H1 (cell line): Measurements from ENCODE around the gene PPP1CA. TPM values are rescaled to one million over a fixed set of nuclear protein-coding genes. Genes with fewer than 3 reads are reported as not detected.

Source experiments
- CTCF ChIA-PET: fragments of 300-600 bp; sonication (Branson Sonifier 250); formaldehyde crosslinking; loops from one replicate; lab custom pipeline; 2021; ENCODE audit not compliant: partially characterized antibody; lab: Charles Lee
- POLR2A ChIA-PET: fragments of 300-600 bp; sonication (Branson Sonifier 250); formaldehyde crosslinking; loops from one replicate; lab custom pipeline; 2021; ENCODE audit warnings: inconsistent platforms; ENCODE audit not compliant: partially characterized antibody; lab: Charles Lee
- DNase-seq, 2 experiments: peaks; one replicate each; pipeline versions ENCODE4 v3.0.0 to v3.0.0-alpha.2; 2010 to 2022; ENCODE audit warnings: low spot score in 2 of 2, low read depth in 1 of 2, mixed read lengths in 1 of 2
- FAIRE-seq: peaks from 2 replicates; lab custom pipeline; 2011; peaks lifted over from hg19 to GRCh38; lab: Jason Lieb, UNC
- H2AFZ ChIP-seq: 2 replicates; pipeline ENCODE4 v1.8.1; 2012; ENCODE audit warnings: low read length, inconsistent platforms
- H2AK5ac ChIP-seq: 2 replicates; pipeline ENCODE4 v1.6.1; 2013; ENCODE audit warnings: low read depth, low read length
- H2BK120ac ChIP-seq: replicated peaks from 2 replicates; pipeline ENCODE3; 2013; ENCODE audit warnings: low read depth, low read length, inconsistent platforms
- H2BK12ac ChIP-seq: 2 replicates; pipeline ENCODE4 v1.6.1; 2013; ENCODE audit warnings: low read depth, low read length
- H2BK15ac ChIP-seq: 2 replicates; pipeline ENCODE4 v1.6.1; 2013; ENCODE audit warnings: low read length
- H2BK20ac ChIP-seq: 2 replicates; pipeline ENCODE4 v1.6.1; 2013; ENCODE audit warnings: low read length
- H2BK5ac ChIP-seq: 2 replicates; pipeline ENCODE4 v1.6.1; 2013; ENCODE audit warnings: low read depth, low read length
- H3K14ac ChIP-seq: 2 replicates; pipeline ENCODE4 v1.6.1; 2013; ENCODE audit warnings: inconsistent platforms; ENCODE audit not compliant: insufficient read length
- H3K18ac ChIP-seq: 2 replicates; pipeline ENCODE4 v1.6.1; 2013; ENCODE audit warnings: low read length; ENCODE audit errors: extremely low read depth
- H3K23ac ChIP-seq: 2 replicates; pipeline ENCODE4 v1.6.1; 2013; ENCODE audit warnings: inconsistent platforms; ENCODE audit not compliant: insufficient read length
- H3K23me2 ChIP-seq: 2 replicates; pipeline ENCODE4 v1.6.1; 2013; ENCODE audit warnings: low read depth, low read length
- H3K27ac ChIP-seq: 2 replicates; pipeline ENCODE4 v1.6.1; 2011; ENCODE audit warnings: low read depth, low read length, inconsistent platforms
- H3K27me3 ChIP-seq, 4 experiments: replicated peaks in 1 of 4; 1 replicate in 1 of 4; 2 replicates in 3 of 4; pipeline versions ENCODE4 v1.6.1 to v1.8.1; 2011 to 2013; ENCODE audit warnings: low read length in 3 of 4, mild to moderate bottlenecking in 3 of 4, inconsistent platforms in 2 of 4, mixed read lengths in 2 of 4, moderate library complexity in 1 of 4; ENCODE audit not compliant: control insufficient read depth in 3 of 4, insufficient read depth in 3 of 4; ENCODE audit errors: extremely low read depth in 1 of 4
- H3K36me3 ChIP-seq, 4 experiments: 2 replicates each; pipeline versions ENCODE4 v1.6.1 to v1.8.1; 2011 to 2013; ENCODE audit warnings: mild to moderate bottlenecking in 4 of 4, low read length in 3 of 4, moderate library complexity in 2 of 4, control low read depth in 1 of 4, inconsistent platforms in 1 of 4; ENCODE audit not compliant: insufficient read depth in 4 of 4, control insufficient read depth in 2 of 4
- H3K4ac ChIP-seq: replicated peaks from 2 replicates; pipeline ENCODE3; 2013; ENCODE audit warnings: low read length, low read depth, mixed read lengths, inconsistent platforms; ENCODE audit not compliant: insufficient read length
- H3K4me1 ChIP-seq, 4 experiments: replicated peaks in 1 of 4; 1 replicate in 1 of 4; 2 replicates in 3 of 4; pipeline versions ENCODE4 v1.6.1 to v1.8.1; 2011 to 2013; ENCODE audit warnings: low read length in 3 of 4, inconsistent platforms in 2 of 4, mixed read lengths in 1 of 4; ENCODE audit not compliant: insufficient read depth in 4 of 4, control insufficient read depth in 3 of 4
- H3K4me2 ChIP-seq, 2 experiments: 2 replicates each; pipeline versions ENCODE4 v1.6.1 to v1.8.1; 2011 to 2013; ENCODE audit warnings: low read depth in 2 of 2, low read length in 2 of 2, control low read depth in 1 of 2, inconsistent platforms in 1 of 2, mild to moderate bottlenecking in 1 of 2; ENCODE audit not compliant: insufficient read depth in 1 of 2
- H3K4me3 ChIP-seq, 4 experiments: fragments of 200-600, 300-600 bp in 1 of 4; sonication (generic), shearing (Covaris generic), sonication (Bioruptor Twin) in 1 of 4; 2 replicates each; pipeline versions ENCODE4 v1.5.1 to v1.8.1; 2011 to 2016; ENCODE audit warnings: low read length in 4 of 4, low read depth in 3 of 4, control low read depth in 2 of 4, inconsistent platforms in 2 of 4, mild to moderate bottlenecking in 2 of 4, mixed read lengths in 1 of 4, moderate library complexity in 1 of 4; ENCODE audit not compliant: insufficient read depth in 2 of 4; ENCODE audit errors: extremely low read depth in 1 of 4
- H3K56ac ChIP-seq: replicated peaks from 2 replicates; pipeline ENCODE3; 2013; ENCODE audit warnings: low read depth, mild to moderate bottlenecking, mixed read lengths, low read length, inconsistent platforms; ENCODE audit not compliant: insufficient read length
- H3K79me1 ChIP-seq: 2 replicates; pipeline ENCODE4 v1.6.1; 2013; ENCODE audit warnings: low read depth, low read length, control low read depth
- H3K79me2 ChIP-seq, 2 experiments: 2 replicates each; pipeline versions ENCODE4 v1.6.1 to v1.8.1; 2012 to 2013; ENCODE audit warnings: low read length in 2 of 2, mild to moderate bottlenecking in 2 of 2, inconsistent platforms in 1 of 2; ENCODE audit not compliant: insufficient read depth in 2 of 2, control insufficient read depth in 1 of 2
- H3K9ac ChIP-seq, 4 experiments: replicated peaks in 1 of 4; 1 replicate in 1 of 4; 2 replicates in 3 of 4; pipeline versions ENCODE4 v1.6.1 to v1.8.1; 2011 to 2013; ENCODE audit warnings: low read depth in 3 of 4, low read length in 3 of 4, control low read depth in 2 of 4, mild to moderate bottlenecking in 2 of 4, moderate library complexity in 2 of 4, inconsistent platforms in 1 of 4; ENCODE audit errors: extremely low read depth in 1 of 4
- H3K9me3 ChIP-seq, 2 experiments: 2 replicates each; pipeline versions ENCODE4 v1.6.1 to v1.8.1; 2012 to 2013; ENCODE audit warnings: mild to moderate bottlenecking in 2 of 2, moderate library complexity in 2 of 2, control low read depth in 1 of 2, inconsistent platforms in 1 of 2, low read depth in 1 of 2, low read length in 1 of 2, mixed read lengths in 1 of 2; ENCODE audit not compliant: insufficient read depth in 2 of 2
- H4K20me1 ChIP-seq, 2 experiments: replicated peaks in 1 of 2; 2 replicates each; pipeline versions ENCODE3 to v1.8.1; 2011 to 2013; ENCODE audit warnings: inconsistent platforms in 2 of 2, low read length in 2 of 2, mild to moderate bottlenecking in 1 of 2; ENCODE audit not compliant: insufficient read depth in 2 of 2, control insufficient read depth in 1 of 2
- H4K5ac ChIP-seq: 2 replicates; pipeline ENCODE4 v1.6.1; 2013; ENCODE audit warnings: low read length, low read depth, mixed read lengths, inconsistent platforms; ENCODE audit not compliant: insufficient read length
- H4K8ac ChIP-seq: 2 replicates; pipeline ENCODE4 v1.8.0; 2013; ENCODE audit warnings: mild to moderate bottlenecking, moderate library complexity, low read length, inconsistent platforms; ENCODE audit not compliant: insufficient read depth; ENCODE audit errors: extremely low read depth
- H4K91ac ChIP-seq: replicated peaks from 2 replicates; pipeline ENCODE3; 2013; ENCODE audit warnings: low read length, mixed read lengths, inconsistent platforms; ENCODE audit not compliant: insufficient read length
- ATF3 ChIP-seq: IDR thresholded peaks from 2 replicates; pipeline ENCODE4 v1.6.1; 2011; ENCODE audit warnings: low read depth, mild to moderate bottlenecking, low read length; ENCODE audit not compliant: insufficient read depth
- BCL11A ChIP-seq, 2 experiments: IDR thresholded peaks; one replicate each; pipeline ENCODE4 v1.6.1; 2011; ENCODE audit warnings: low read depth in 2 of 2, low read length in 2 of 2, mild to moderate bottlenecking in 2 of 2
- EGR1 ChIP-seq: IDR thresholded peaks from 2 replicates; pipeline ENCODE4 v1.6.1; 2011; ENCODE audit warnings: low read depth, low read length, borderline replicate concordance
- EP300 ChIP-seq, 2 experiments: IDR thresholded peaks; 1 replicate in 1 of 2; 2 replicates in 1 of 2; pipeline ENCODE4 v1.6.1; 2011 to 2012; ENCODE audit warnings: low read depth in 2 of 2, low read length in 2 of 2, mild to moderate bottlenecking in 2 of 2, borderline replicate concordance in 1 of 2, inconsistent platforms in 1 of 2, moderate library complexity in 1 of 2
- HDAC6 ChIP-seq: IDR thresholded peaks from one replicate; pipeline ENCODE4 v1.7.1; 2012; ENCODE audit warnings: low read depth, mild to moderate bottlenecking, inconsistent platforms, low read length, moderate library complexity
- POLR2A ChIP-seq, 2 experiments: IDR thresholded peaks; 1 replicate in 1 of 2; 2 replicates in 1 of 2; pipeline ENCODE4 v1.6.1; 2011; ENCODE audit warnings: low read depth in 2 of 2, low read length in 2 of 2, mild to moderate bottlenecking in 2 of 2; ENCODE audit errors: control extremely low read depth in 1 of 2
- RXRA ChIP-seq: IDR thresholded peaks from 2 replicates; pipeline ENCODE4 v1.6.1; 2011; ENCODE audit warnings: low read depth, mild to moderate bottlenecking, low read length, moderate library complexity; ENCODE audit not compliant: insufficient read depth
- SRF ChIP-seq: IDR thresholded peaks from 2 replicates; pipeline ENCODE4 v1.6.1; 2011; ENCODE audit warnings: mild to moderate bottlenecking, low read depth, low read length, moderate library complexity
- TAF7 ChIP-seq: optimal IDR thresholded peaks from 2 replicates; pipeline ENCODE3; 2011; ENCODE audit warnings: low read depth, mild to moderate bottlenecking, inconsistent platforms, low read length, moderate library complexity, borderline replicate concordance
- TBP ChIP-seq: IDR thresholded peaks from 2 replicates; pipeline ENCODE4 v1.6.1; 2011; ENCODE audit warnings: low read depth, low read length, improper control_type of control experiment
- TCF12 ChIP-seq: IDR thresholded peaks from 2 replicates; pipeline ENCODE4 v1.6.1; 2011; ENCODE audit warnings: low read depth, mild to moderate bottlenecking, low read length
- YY1 ChIP-seq: IDR thresholded peaks from 2 replicates; pipeline ENCODE4 v1.6.1; 2011; ENCODE audit warnings: low read depth, mild to moderate bottlenecking, low read length
- WGBS, 2 experiments: shearing (Covaris generic) in 1 of 2; methylation state at CpG; one replicate each; pipeline versions ENCODE4 v1.1.6 to v1.1.7; 2013 to 2015; ENCODE audit warnings: low lambda C conversion rate in 2 of 2, mixed read lengths in 2 of 2, inconsistent platforms in 1 of 2, low coverage in 1 of 2, missing lambda C conversion rate in 1 of 2; ENCODE audit not compliant: insufficient replicate concordance in 2 of 2, insufficient coverage in 1 of 2, insufficient read length in 1 of 2; ENCODE audit errors: extremely low coverage in 1 of 2, missing lambda C conversion rate in 1 of 2; 5-methylcytosine and 5-hydroxymethylcytosine counted together
- polyA plus RNA-seq, 7 experiments: library from polyadenylated mRNA; depleted of rRNA in 3 of 7; stranded (reverse) in 5 of 7; unstranded in 2 of 7; fragments of >200 nt in 5 of 7; fragments of 200-250 nt in 2 of 7; gene quantifications; 1 replicate in 5 of 7; 2 replicates in 1 of 7; 4 replicates in 1 of 7; pipeline versions ENCODE4 v1.2.1 to v1.2.3, GENCODE V29; 2011 to 2013; ENCODE audit warnings: missing spikeins in 2 of 7, mixed read lengths in 2 of 7
- total RNA-seq: library from RNA; stranded (reverse); fragmentation: NEBNext Ultra II Directional; extraction: Animal tissue kit (Norgen Biotek cat#: 25700); gene quantifications from 2 replicates; pipeline ENCODE4 v1.2.1, GENCODE V29; 2021

Gene PPP1CA
- total and polyA plus RNA-seq, 2 of the 8 experiments (the other 6 are each of a cell fraction or from before 2014, with no cell fraction given), result 198 to 359 TPM

GRCh38 chr11:67349036-67349435 lies 52.6 kb downstream of the PPP1CA start:
- FAIRE-seq (no peak), DNase-seq (no peak)
- H3K4me2 ChIP-seq, result no peak overlapping the region
- no peak overlapping the region for H3K4me3 ChIP-seq
- H2BK15ac ChIP-seq, result no peak overlapping the region
- no peak overlapping the region for H4K91ac ChIP-seq
- H2AFZ ChIP-seq, result no peak overlapping the region
- H2BK5ac ChIP-seq, result no peak overlapping the region
- H3K4me1 ChIP-seq, result peaks cover 0 to 9% (median 8%) of the 10 kb centered on the region in 4 experiments; a peak in 6 of 7 replicates
- no peak overlapping the region for H3K56ac ChIP-seq
- no peak overlapping the region for H3K18ac ChIP-seq
- POLR2A ChIA-PET, result no interaction called here
- H3K36me3 ChIP-seq, result no peaks in the 10 kb centered on the region
- no peak overlapping the region for H3K14ac ChIP-seq
- 69% methylated on average over 5 of the region's 5 CpGs; no CpG with 5 or more reads in 1 of the 2 experiments for WGBS, 2 experiments
- H2AK5ac ChIP-seq, result no peak overlapping the region
- H3K9me3 ChIP-seq, result no peaks in the 10 kb centered on the region
- H3K27me3 ChIP-seq, result no peaks in the 10 kb centered on the region
- H3K79me1 ChIP-seq, result peaks cover 2% of the 10 kb centered on the region; the same call in 1 of the 2 replicates
- no peak overlapping the region for H2BK20ac ChIP-seq
- no peak overlapping the region for H4K5ac ChIP-seq
- H3K23ac ChIP-seq, result no peak overlapping the region
- peaks cover 0 to 3% of the 10 kb centered on the region in 2 experiments for H4K20me1 ChIP-seq
- H3K27ac ChIP-seq, result no peak overlapping the region
- H3K4ac ChIP-seq, result no peak overlapping the region
- no peak for TF ChIP-seq EP300 (IDR thresholded peaks at IDR 0.05; ENCODE audit: borderline replicate concordance in 1 of 2, low read depth in 2 of 2, low read length in 2 of 2)
- no peak for TF ChIP-seq TCF12
- no peak for TF ChIP-seq BCL11A (IDR thresholded peaks at IDR 0.05; ENCODE audit: low read depth in 2 of 2, low read length in 2 of 2)
- TF ChIP-seq YY1, result no peak
- no peak for TF ChIP-seq EGR1
- no peak for TF ChIP-seq TBP
- no peak for TF ChIP-seq SRF
- no peak for TF ChIP-seq TAF7
- TF ChIP-seq POLR2A (IDR thresholded peaks at IDR 0.05; ENCODE audit: control extremely low read depth in 1 of 2, low read depth in 2 of 2, low read length in 2 of 2), result no peak
- TF ChIP-seq RXRA, result no peak
- TF ChIP-seq HDAC6, result no peak
- TF ChIP-seq ATF3, result no peak
- no peak overlapping the region for H2BK12ac ChIP-seq
- no peak overlapping the region for H4K8ac ChIP-seq
- CTCF ChIA-PET, result interaction anchor here (0.7 to 20.0 kb wide), 6 partner anchors 10 to 267 kb away, joined by 3 to 1305 read pairs (median 33); partner anchors contain the start of genes CLCF1 and RAD9A
- peaks cover 8% of the 10 kb centered on the region; the same call in 1 of the 2 replicates for H3K23me2 ChIP-seq
- no peak overlapping the region for H2BK120ac ChIP-seq
- no peak overlapping the region for H3K9ac ChIP-seq
- H3K79me2 ChIP-seq, result no peaks in the 10 kb centered on the region
